ENCODE results near the gene GPATCH8.
"Not testable (repeated sequence)": the region's sequence is repeated elsewhere in the genome, so short reads cannot be mapped to it uniquely, and the experiment has no call there.

Gene GPATCH8

GRCh38 chr17:44374306-44375195, 128.7 kb downstream of the GPATCH8 start:
- no peak for DNase-seq (ENCODE audit: low spot score)

- DNase-seq (ENCODE audit: low spot score): no peak
Observed at GRCh38 chr17:44372036-44372435, 131.2 kb downstream of the GPATCH8 start.

- DNase-seq (ENCODE audit: low spot score): not testable (repeated sequence)
Observed at GRCh38 chr17:44369414-44370023, 133.7 kb downstream of the GPATCH8 start.

GRCh38 chr17:44368391-44369243, 134.6 kb downstream of the GPATCH8 start:
- not testable (repeated sequence) for DNase-seq (ENCODE audit: low spot score)

- peak; percentile 71 for DNase-seq (ENCODE audit: low spot score)
Observed at GRCh38 chr17:44367231-44367979, 135.8 kb downstream of the GPATCH8 start.

GRCh38 chr17:44365051-44365450, 138.2 kb downstream of the GPATCH8 start:
- DNase-seq (ENCODE audit: low spot score): not testable (repeated sequence)

- DNase-seq (ENCODE audit: low spot score): peak; percentile 99
Observed at GRCh38 chr17:44363613-44364159, 139.5 kb downstream of the GPATCH8 start, which contains the start of gene FAM171A2. Gene FAM171A2 (minus strand): TSS chr17:44363853. CDS start chr17:44363714, 139 bp downstream.

- peak; percentile 87 for DNase-seq (ENCODE audit: low spot score)
Observed at GRCh38 chr17:44362949-44363612, 140.1 kb downstream of the GPATCH8 start.

GRCh38 chr17:44362459-44362948, 140.7 kb downstream of the GPATCH8 start:
- no peak for DNase-seq (ENCODE audit: low spot score)

- no peak for DNase-seq (ENCODE audit: low spot score)
Observed at GRCh38 chr17:44361292-44362260, 141.6 kb downstream of the GPATCH8 start.

GRCh38 chr17:44360826-44361225, 142.4 kb downstream of the GPATCH8 start:
- peak; percentile 39 for DNase-seq (ENCODE audit: low spot score)

GRCh38 chr17:44360144-44360533, 143.1 kb downstream of the GPATCH8 start:
- DNase-seq (ENCODE audit: low spot score): no peak

- peak; percentile 27 for DNase-seq (ENCODE audit: low spot score)
Observed at GRCh38 chr17:44359458-44360143, 143.6 kb downstream of the GPATCH8 start.

GRCh38 chr17:44359006-44359405, 144.2 kb downstream of the GPATCH8 start:
- DNase-seq (ENCODE audit: low spot score): peak; percentile 24

- DNase-seq (ENCODE audit: low spot score): peak; percentile 31
Observed at GRCh38 chr17:44358066-44358465, 145.1 kb downstream of the GPATCH8 start.

- DNase-seq (ENCODE audit: low spot score): peak; percentile 52
Observed at GRCh38 chr17:44356241-44356640, 147.0 kb downstream of the GPATCH8 start.

- peak; percentile 27 for DNase-seq (ENCODE audit: low spot score)
Observed at GRCh38 chr17:44355642-44356099, 147.5 kb downstream of the GPATCH8 start.

Measured in D341Med (cell line).